GM19455 (cell line): ENCODE measurements around the gene GLCE.
"Not testable (repeated sequence)": the region's sequence is repeated elsewhere in the genome, so short reads cannot be mapped to it uniquely, and the experiment has no call there.

Experiments used
- ATAC-seq: cut with Tn5 transposase; IDR thresholded peaks from one replicate; pipeline ENCODE4 v1.9.1; 2021; ENCODE audit not compliant: unreplicated experiment

Gene GLCE

GRCh38 chr15:69158201-69158842 lies 2.1 kb upstream of the GLCE start:
- ATAC-seq = no peak

GRCh38 chr15:69158843-69159240 lies 1.6 kb upstream of the GLCE start:
- no peak for ATAC-seq

DNA sequence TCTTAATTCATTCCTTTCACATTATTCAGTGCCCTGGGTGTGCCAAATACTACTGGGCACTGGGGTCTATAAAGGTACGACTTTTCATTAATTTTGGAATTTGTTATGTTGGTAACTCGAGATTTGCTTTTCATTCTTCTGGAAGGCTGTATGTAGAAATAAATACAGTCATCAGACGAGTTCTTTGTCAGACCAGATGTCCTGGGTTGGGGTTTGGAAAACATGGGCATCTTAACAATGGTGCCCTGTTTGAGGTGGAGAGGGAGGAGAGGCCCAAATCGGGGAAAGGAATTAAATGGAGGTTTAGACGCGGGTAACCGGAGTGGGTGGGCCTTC lies 662 bp upstream of the GLCE start:
- ATAC-seq = no peak

- ATAC-seq = no peak
Measured at GRCh38 chr15:69161079-69161877, 843 bp downstream of the GLCE start.

- no peak for ATAC-seq
Measured at GRCh38 chr15:69161878-69162213, 1.4 kb downstream of the GLCE start.

GRCh38 chr15:69163141-69163669 lies 2.8 kb downstream of the GLCE start:
- ATAC-seq = no peak

DNA sequence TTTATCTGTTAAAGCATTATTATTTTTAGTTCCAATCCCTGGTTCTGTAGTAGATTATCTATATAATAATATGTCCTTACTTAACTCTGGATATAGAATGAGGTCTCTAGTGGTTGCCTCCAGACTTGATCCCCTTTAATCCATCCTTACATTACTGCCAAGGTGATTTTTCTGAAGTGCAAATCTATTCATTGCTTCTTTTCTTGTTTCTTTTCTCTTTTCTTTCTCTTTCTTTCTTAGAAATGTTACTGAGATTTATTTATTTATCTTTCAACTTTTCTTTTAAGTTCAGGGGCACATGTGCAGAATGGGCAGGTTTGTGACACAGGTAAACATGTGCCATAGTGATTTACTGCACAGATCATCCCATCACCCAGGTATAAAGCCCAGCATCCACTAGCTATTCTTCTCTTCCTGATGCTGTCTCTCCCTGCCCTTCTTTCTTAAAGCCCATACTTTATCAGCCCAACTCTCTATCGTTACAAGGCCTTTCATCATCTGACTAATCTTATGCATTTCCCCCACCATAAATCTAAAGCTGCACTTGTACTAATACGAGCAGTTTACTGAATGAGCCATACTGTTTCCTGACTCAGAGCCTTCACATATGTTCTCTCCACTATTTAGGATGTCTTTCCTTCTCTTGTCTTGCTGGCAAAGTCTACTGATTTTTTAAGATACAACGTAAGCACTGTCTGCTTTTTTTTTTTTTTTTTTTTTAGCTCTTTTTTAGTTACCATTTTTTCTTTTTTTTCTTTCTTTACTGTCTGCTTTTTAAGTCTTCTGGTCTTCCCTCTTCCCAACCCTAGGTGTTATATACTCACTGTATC lies 4.6 kb downstream of the GLCE start:
- ATAC-seq = no peak

- no peak for ATAC-seq
Measured at GRCh38 chr15:69165637-69166025, 5.2 kb downstream of the GLCE start.

DNA sequence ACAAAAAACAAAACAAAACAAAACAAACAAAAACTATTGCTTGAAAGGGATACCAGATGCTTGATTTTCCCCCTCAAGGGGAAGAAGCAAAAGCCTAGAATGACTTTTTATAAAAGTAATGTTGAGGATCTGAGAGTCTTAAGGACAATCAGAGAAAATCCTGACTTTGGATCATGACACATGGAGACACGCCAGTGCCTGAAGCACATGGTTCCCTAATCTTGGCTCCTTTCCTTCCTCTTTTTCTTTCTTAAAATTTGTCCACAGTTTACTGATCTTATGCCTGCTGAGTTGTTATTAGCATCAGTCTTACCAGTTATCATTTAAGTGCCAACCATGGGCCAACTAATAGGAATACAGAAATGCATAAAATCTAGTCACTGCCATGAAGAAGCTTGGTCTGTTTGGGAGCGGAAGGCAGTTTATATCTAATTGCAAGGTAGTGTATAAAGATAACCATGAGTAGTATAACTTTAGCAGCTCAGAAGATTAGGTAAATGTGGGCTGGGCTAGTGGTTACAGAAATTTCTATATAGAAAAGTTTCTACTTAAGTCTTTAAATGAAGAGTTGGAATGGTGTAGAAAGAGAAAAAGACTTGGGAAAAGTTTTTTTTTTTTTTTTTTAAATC lies 6.9 kb downstream of the GLCE start:
- no peak for ATAC-seq

GRCh38 chr15:69168361-69168760 lies 7.9 kb downstream of the GLCE start:
- not testable (repeated sequence) for ATAC-seq

GRCh38 chr15:69169540-69169939 lies 9.1 kb downstream of the GLCE start:
- ATAC-seq = not testable (repeated sequence)

GRCh38 chr15:69170597-69170996 lies 10.2 kb downstream of the GLCE start:
- no peak for ATAC-seq

DNA sequence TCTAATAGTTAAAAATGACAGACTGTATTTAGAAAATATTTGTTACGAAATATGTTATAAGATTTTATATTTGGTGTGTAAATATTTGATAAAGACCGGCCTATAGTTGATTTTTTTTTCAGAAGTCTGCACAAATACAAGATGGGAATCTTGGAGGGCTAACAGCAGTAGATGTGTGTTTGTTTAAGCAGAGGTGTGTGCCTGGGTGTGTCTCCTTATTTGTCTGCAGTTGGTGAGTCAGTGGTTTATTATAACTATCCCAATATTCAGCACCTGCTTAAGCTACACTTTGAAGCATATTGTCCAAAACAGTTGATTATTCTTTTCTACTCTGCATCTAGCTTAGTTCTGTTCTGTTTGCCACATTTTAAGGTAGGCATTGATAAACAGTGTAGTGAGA lies 12.4 kb downstream of the GLCE start:
- ATAC-seq = no peak

- no peak for ATAC-seq
Measured at GRCh38 chr15:69175536-69175935, 15.1 kb downstream of the GLCE start.

- no peak for ATAC-seq
Measured at GRCh38 chr15:69181424-69181823, 21.0 kb downstream of the GLCE start.

DNA sequence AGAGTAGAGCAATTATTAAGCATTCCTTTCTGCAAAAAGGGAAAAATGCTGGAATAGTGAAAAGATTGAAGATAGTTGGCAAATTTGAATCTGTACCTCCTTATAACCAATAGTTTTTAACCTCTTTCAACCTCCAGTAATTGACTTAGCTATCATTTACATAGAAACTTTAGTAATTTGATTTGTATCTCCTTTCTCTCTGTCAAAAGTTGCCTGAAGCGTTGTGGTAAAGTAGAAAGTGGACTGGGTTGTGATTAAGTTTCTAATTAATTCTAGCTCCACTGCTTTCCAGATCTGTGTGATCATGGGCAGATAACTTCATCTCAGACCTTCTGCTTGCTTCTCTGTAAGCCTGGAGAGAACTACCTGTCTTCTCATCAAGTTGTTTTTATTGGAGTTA lies 24.8 kb downstream of the GLCE start:
- ATAC-seq = no peak

DNA sequence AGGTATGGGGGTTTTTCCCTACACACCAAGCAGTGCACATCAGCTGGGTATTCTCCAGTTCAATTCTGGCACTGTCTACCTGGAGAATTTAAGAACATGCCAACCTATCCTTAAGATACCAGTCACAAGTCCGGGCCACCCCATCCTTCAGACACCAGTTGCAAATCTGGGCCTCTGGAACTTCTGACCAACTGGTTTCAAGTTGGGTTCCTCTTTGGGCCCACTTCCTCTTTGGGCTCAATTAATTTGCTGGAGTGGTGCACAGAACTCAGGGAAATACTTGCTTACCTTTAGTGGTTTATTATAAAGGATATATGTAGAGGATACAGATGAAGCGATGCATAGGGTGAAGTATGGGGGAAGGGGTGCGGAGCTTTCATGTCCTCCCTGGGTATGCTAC lies 25.3 kb downstream of the GLCE start:
- no peak for ATAC-seq

DNA sequence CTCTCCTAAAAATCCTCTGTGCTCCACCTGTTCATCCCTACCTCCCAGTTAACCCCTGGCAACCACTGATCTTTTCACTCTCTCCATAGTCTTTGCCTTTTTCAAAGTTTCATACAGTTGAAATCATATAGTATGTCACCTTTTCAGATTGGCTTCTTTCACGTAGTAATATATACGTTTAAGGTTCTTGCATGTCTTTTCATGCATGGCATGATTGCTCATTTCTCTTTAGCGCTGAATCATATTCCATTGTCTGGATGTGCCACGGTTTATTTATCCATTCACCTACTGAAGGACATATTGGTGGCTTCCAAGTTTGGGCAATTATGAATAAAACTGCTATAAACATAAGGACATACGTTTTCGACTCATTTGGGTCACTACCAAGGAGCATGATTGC lies 28.7 kb downstream of the GLCE start:
- no peak for ATAC-seq

DNA sequence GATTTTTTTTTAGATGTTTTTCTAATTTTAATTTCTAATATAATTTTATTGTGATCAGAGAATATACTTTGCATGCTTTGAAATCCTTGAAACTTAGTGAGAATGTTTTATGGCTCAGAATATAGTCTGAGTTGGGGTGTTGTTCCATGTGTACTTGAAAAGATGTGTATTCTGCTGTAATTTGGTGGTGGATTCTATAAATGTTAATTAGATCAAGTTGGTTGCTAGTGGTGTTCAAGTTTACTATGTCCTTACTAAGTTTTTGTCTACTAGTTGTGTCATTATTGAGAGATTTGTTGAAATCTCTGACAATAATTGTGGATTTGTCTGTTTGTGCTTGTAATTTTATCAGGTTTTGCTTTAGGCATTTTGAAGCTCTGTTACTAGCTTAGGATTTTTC lies 29.7 kb downstream of the GLCE start:
- ATAC-seq = no peak

DNA sequence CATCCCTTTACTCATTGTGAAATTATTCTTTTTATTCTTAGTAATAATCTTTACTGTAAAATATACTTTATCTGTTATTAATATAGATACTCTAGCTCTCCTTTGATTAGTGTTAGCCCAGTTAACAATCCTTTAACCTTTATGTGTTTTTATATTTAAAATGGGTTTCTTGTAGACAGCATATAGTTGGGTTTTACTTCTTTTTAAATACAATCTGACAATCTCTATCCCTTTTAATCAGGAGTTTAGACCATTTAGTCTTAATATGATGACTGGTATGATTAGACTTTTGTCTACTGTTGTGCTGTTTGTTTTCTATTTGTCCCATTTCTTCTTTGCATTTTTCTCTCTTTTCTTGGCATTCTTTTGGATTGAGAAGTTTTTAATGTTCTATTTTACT lies 30.1 kb downstream of the GLCE start:
- no peak for ATAC-seq

DNA sequence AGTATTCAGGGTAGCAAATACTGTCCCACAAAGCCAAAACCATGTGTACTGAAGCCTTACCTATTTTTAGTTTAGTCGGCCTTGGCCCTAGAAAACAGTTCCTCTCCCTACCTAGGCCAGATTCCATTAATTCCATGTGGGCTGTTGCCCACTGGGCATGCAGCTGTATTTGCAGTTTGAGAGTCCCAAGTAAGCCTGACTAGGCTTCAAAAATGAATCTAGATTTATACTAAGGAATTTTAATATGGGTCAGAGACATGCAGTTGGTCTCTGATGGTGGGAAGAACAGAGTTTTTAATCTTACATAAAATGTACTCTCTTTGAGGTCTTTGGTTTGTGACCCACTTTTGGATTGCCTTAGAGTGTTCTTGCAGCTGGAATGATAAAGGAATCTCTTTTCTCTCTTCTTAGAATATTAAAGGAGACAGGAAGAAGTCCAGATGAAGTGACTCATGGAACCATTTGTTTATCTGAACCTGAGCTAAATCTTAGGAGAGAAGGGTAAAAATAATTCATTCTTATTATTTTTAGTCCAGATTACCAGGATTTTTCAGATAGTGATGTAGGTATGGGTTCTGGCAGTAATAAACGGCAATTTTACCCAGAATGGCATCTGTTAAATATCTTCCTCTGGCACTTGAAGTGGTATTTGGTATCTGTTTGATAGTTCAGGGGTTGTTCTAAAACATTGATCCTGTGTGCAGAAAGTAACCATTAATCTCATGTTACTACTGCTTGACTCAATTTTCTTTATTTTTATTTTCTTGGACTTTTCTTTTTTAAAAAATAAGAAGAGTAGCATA lies 33.8 kb downstream of the GLCE start:
- ATAC-seq = no peak
